ENCODE measurements around the gene RELN. TPM values are rescaled to one million over a fixed set of nuclear protein-coding genes. Genes with fewer than 3 reads are reported as not detected.

Gene RELN
- total RNA-seq, 1 donor from 2014 or later: not detected

DNA sequence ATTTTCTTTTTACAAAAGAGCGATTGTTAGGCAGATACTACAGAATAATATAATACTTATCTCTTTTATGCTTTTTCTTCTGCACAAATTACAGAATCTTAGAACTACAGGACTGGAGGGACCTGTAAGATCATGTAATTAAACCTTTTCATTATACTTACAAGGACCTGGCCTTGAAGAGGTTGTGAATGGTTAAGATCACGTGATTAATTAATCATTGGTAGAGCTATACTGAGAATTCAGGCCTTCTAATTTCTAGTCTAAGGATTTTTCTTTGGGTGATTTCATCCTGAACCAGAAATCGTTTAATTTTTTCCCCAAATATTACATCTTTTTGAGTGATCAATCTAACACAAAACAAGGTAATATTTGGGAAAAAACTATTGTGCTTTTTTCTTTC lies 379.7 kb downstream of the RELN start:
- Mint-ChIP-seq H3K4me3 (ENCODE audit: unreplicated experiment) (no peak overlapping the region), H3K27ac (ENCODE audit: unreplicated experiment) (no peak overlapping the region), H3K4me1 (ENCODE audit: low read depth) (no peaks in the 10 kb centered on the region), H3K9me3 (ENCODE audit: low read depth) (no peaks in the 10 kb centered on the region), H3K36me3 (ENCODE audit: low read depth) (no peaks in the 10 kb centered on the region), H3K27me3 (ENCODE audit: low read depth) (no peaks in the 10 kb centered on the region)
- TF ChIP-seq, protein P1, sequence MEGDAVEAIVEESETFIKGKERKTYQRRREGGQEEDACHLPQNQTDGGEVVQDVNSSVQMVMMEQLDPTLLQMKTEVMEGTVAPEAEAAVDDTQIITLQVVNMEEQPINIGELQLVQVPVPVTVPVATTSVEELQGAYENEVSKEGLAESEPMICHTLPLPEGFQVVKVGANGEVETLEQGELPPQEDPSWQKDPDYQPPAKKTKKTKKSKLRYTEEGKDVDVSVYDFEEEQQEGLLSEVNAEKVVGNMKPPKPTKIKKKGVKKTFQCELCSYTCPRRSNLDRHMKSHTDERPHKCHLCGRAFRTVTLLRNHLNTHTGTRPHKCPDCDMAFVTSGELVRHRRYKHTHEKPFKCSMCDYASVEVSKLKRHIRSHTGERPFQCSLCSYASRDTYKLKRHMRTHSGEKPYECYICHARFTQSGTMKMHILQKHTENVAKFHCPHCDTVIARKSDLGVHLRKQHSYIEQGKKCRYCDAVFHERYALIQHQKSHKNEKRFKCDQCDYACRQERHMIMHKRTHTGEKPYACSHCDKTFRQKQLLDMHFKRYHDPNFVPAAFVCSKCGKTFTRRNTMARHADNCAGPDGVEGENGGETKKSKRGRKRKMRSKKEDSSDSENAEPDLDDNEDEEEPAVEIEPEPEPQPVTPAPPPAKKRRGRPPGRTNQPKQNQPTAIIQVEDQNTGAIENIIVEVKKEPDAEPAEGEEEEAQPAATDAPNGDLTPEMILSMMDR (IDR thresholded peaks at IDR 0.05): no peak
- DNase-seq (ENCODE audit: low spot score): no peak

DNA sequence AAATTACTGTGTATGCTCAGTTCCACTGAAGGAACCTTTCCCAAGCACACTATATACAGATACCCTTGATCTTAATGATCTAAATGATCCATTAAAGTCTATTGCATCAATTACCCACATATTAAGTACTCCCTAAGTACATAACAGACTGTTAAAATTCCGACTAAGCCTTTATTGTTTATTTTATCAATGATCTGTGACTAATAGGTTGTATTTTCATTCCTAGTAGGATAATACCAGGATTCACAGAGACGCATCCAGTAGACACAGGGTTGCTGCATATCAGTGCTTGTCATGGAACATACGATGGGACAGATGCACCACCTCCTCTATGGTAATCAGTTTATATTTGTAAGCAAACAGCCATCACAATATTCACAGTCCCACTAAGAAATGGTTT lies 383.8 kb downstream of the RELN start:
- H3K9me3 Mint-ChIP-seq (ENCODE audit: low read depth): peaks cover 5% of the 10 kb centered on the region
- no peak for DNase-seq (ENCODE audit: low spot score)
- H3K4me3 Mint-ChIP-seq (ENCODE audit: unreplicated experiment): no peak overlapping the region
- H3K4me1 Mint-ChIP-seq (ENCODE audit: low read depth): no peaks in the 10 kb centered on the region
- TF ChIP-seq, protein P1 (IDR thresholded peaks at IDR 0.05): no peak
- H3K27me3 Mint-ChIP-seq (ENCODE audit: low read depth): no peaks in the 10 kb centered on the region
- H3K27ac Mint-ChIP-seq (ENCODE audit: unreplicated experiment): no peak overlapping the region
- H3K36me3 Mint-ChIP-seq (ENCODE audit: low read depth): no peaks in the 10 kb centered on the region

DNA sequence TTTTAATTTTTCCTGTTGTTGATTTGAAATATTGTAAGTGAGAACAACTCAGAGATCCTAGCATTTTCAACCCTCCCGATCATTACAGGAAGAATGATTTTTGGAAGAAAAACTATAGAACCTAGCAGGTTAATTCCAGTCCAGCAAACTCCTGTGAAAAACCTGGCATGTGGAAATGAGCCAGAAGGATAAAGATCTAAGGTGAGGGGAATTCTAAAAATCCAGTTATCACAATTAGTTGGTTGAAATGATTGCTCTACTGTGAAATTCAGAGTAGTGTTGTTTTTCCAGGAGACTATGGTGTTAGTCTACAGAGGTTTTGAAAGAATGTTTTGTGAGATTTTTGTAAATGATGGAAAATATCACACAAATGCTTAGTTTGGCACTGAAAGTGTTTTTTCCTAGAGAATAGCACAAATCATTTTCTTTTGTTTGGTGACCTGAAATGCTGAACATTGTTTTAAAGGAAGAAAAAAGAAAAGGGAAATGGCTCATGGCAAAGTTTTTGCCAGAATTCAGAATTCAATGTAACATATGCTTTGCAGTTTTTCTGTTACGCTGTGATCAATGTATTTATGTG lies 391.0 kb downstream of the RELN start:
- Mint-ChIP-seq H3K36me3 (ENCODE audit: low read depth) (no peaks in the 10 kb centered on the region), H3K27ac (ENCODE audit: unreplicated experiment) (no peak overlapping the region), H3K9me3 (ENCODE audit: low read depth) (peaks cover 5% of the 10 kb centered on the region), H3K4me3 (ENCODE audit: unreplicated experiment) (no peak overlapping the region), H3K4me1 (ENCODE audit: low read depth) (no peaks in the 10 kb centered on the region), H3K27me3 (ENCODE audit: low read depth) (peaks cover 6% of the 10 kb centered on the region)
- no peak for DNase-seq (ENCODE audit: low spot score)
- TF ChIP-seq, protein P1 (IDR thresholded peaks at IDR 0.05): no peak

DNA sequence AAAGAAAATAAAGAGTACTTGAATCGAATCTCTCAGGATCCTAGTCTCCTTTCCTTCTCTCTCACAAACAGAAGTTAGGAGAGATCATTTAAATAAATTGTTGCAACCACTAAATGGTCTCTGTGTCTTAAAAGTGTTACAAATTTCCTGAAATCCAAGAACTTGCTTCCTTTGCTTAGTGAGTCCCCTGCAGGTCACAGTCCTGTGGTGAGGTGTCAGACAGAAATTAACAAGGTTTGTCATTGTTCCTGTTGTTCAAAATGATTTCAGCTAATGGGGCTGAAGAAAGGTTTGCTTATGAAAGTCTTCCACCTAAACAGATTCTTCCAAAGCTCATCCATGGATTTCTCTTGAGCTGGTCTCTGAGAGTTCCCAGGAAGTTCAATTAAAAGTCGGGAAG lies 391.9 kb downstream of the RELN start:
- H3K9me3 Mint-ChIP-seq (ENCODE audit: low read depth): peaks cover 5% of the 10 kb centered on the region
- no peaks in the 10 kb centered on the region for H3K4me1 Mint-ChIP-seq (ENCODE audit: low read depth)
- no peak for DNase-seq (ENCODE audit: low spot score)
- TF ChIP-seq, protein P1 (IDR thresholded peaks at IDR 0.05): no peak
- H3K36me3 Mint-ChIP-seq (ENCODE audit: low read depth): no peaks in the 10 kb centered on the region
- H3K4me3 Mint-ChIP-seq (ENCODE audit: unreplicated experiment): no peak overlapping the region
- peaks cover 6% of the 10 kb centered on the region for H3K27me3 Mint-ChIP-seq (ENCODE audit: low read depth)
- H3K27ac Mint-ChIP-seq (ENCODE audit: unreplicated experiment): no peak overlapping the region

DNA sequence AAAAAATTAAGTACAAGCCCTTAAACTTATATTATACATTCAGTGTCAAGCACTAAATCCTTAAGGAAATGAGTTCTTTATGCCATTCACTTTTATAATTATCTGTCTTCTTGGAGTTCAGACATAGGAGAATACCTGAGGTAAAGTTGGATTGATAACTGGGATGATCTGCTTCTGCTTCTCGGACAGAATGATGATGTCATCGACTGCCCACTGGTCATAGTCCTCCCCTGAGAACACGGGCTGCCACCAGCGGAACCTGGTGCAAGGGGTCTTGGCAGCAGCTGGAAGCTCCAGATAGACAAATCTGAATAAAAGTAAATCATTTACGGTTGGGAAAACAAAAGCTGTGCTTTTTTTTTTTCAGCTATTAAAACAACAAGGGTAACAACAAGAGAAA lies 395.3 kb downstream of the RELN start:
- no peaks in the 10 kb centered on the region for H3K9me3 Mint-ChIP-seq (ENCODE audit: low read depth)
- H3K36me3 Mint-ChIP-seq (ENCODE audit: low read depth): no peaks in the 10 kb centered on the region
- H3K27ac Mint-ChIP-seq (ENCODE audit: unreplicated experiment): no peak overlapping the region
- DNase-seq (ENCODE audit: low spot score): no peak
- H3K27me3 Mint-ChIP-seq (ENCODE audit: low read depth): peaks cover 2% of the 10 kb centered on the region
- H3K4me3 Mint-ChIP-seq (ENCODE audit: unreplicated experiment): no peak overlapping the region
- no peaks in the 10 kb centered on the region for H3K4me1 Mint-ChIP-seq (ENCODE audit: low read depth)
- TF ChIP-seq, protein P1 (IDR thresholded peaks at IDR 0.05): no peak

Measured in chondrocyte (in vitro differentiated cells).